Measurements from ENCODE around the gene SLC51B.
"Not testable (repeated sequence)": the region's sequence is repeated elsewhere in the genome, so short reads cannot be mapped to it uniquely, and the experiment has no call there.

SLC51B gene

GRCh38 chr15:65066635-65067316 lies 21.6 kb downstream of the SLC51B start:
- no peak for DNase-seq (ENCODE audit: low read depth)

GRCh38 chr15:65067317-65067644 lies 22.1 kb downstream of the SLC51B start:
- no peak for DNase-seq (ENCODE audit: low read depth)

GRCh38 chr15:65067645-65068402 lies 22.6 kb downstream of the SLC51B start, which contains the start of gene RASL12:
Gene RASL12, minus strand, starts transcription at chr15:65067991. Its CDS starts 156 bp downstream, at chr15:65067835.
- no peak for DNase-seq (ENCODE audit: low read depth)

GRCh38 chr15:65068403-65068788 lies 23.2 kb downstream of the SLC51B start:
- DNase-seq (ENCODE audit: low read depth), result no peak

GRCh38 chr15:65069179-65069578 lies 24.0 kb downstream of the SLC51B start:
- no peak for DNase-seq (ENCODE audit: low read depth)

- no peak for DNase-seq (ENCODE audit: low read depth)
Measured at GRCh38 chr15:65069779-65070546, 24.8 kb downstream of the SLC51B start.

GRCh38 chr15:65071381-65071811 lies 26.2 kb downstream of the SLC51B start:
- DNase-seq (ENCODE audit: low read depth), result no peak

- no peak for DNase-seq (ENCODE audit: low read depth)
Measured at GRCh38 chr15:65072027-65072426, 26.8 kb downstream of the SLC51B start.

- DNase-seq (ENCODE audit: low read depth), result no peak
Measured at GRCh38 chr15:65072617-65073016, 27.4 kb downstream of the SLC51B start.

GRCh38 chr15:65074946-65075345 lies 29.8 kb downstream of the SLC51B start:
- DNase-seq (ENCODE audit: low read depth), result not testable (repeated sequence)

- not testable (repeated sequence) for DNase-seq (ENCODE audit: low read depth)
Measured at GRCh38 chr15:65075607-65076395, 30.6 kb downstream of the SLC51B start.

GRCh38 chr15:65076486-65077290 lies 31.5 kb downstream of the SLC51B start, which contains the start of gene KBTBD13:
Gene KBTBD13, plus strand, starts transcription at chr15:65076746. Its CDS starts 70 bp downstream, at chr15:65076816.
- no peak for DNase-seq (ENCODE audit: low read depth)

- no peak for DNase-seq (ENCODE audit: low read depth)
Measured at GRCh38 chr15:65077291-65077980, 32.2 kb downstream of the SLC51B start.

GRCh38 chr15:65077981-65078352 lies 32.8 kb downstream of the SLC51B start:
- DNase-seq (ENCODE audit: low read depth), result peak; percentile 28

- no peak for DNase-seq (ENCODE audit: low read depth)
Measured at GRCh38 chr15:65079580-65079979, 34.4 kb downstream of the SLC51B start.

GRCh38 chr15:65081270-65081669 lies 36.1 kb downstream of the SLC51B start:
- DNase-seq (ENCODE audit: low read depth), result no peak

- no peak for DNase-seq (ENCODE audit: low read depth)
Measured at GRCh38 chr15:65081758-65082157, 36.6 kb downstream of the SLC51B start.

- DNase-seq (ENCODE audit: low read depth), result no peak
Measured at GRCh38 chr15:65082303-65082953, 37.2 kb downstream of the SLC51B start.

- DNase-seq (ENCODE audit: low read depth), result no peak
Measured at GRCh38 chr15:65083262-65083701, 38.1 kb downstream of the SLC51B start.

Data from activated T-helper 9 cell treated with anti-CD3 and anti-CD28 coated beads, Interleukin-2, amount 50 U/mL, for 16 hours (primary cell).